SU-DHL-6 (cell line): Measurements from ENCODE around the gene ITGB7.

Source experiments
- CTCF ChIP-seq: fragments of 200-600 bp; sonication (generic); IDR thresholded peaks from one replicate; pipeline ENCODE4 v1.5.1; 2017; ENCODE audit warnings: antibody characterized with exemption, mild to moderate bottlenecking, low read length, moderate library complexity; ENCODE audit not compliant: insufficient read depth, poor library complexity, severe bottlenecking
- EZH2phosphoT487 ChIP-seq: fragments of 200-600 bp; sonication (generic), shearing (Covaris generic); conservative IDR thresholded peaks from 2 replicates; pipeline ENCODE4 v1.6.1; 2018; ENCODE audit warnings: mild to moderate bottlenecking, antibody characterized with exemption, low read length, moderate library complexity, mixed read lengths

GRCh38 chr12:53217051-53217930, 10.2 kb upstream of the ITGB7 start:
- TF ChIP-seq CTCF (no peak), EZH2phosphoT487 (no peak)
